Renal pelvis (tissue), 12 donors: Measurements from ENCODE around the gene PHTF2. TPM values are rescaled to one million over a fixed set of nuclear protein-coding genes. Genes with fewer than 3 reads are reported as not detected.
"Not testable (repeated sequence)": the region's sequence is repeated elsewhere in the genome, so short reads cannot be mapped to it uniquely, and the experiment has no call there.

Experiments used
- DNase-seq: peaks from one replicate; pipeline ENCODE4 v3.0.0-alpha.2; 2013
- long read RNA-seq, 16 experiments: transcript quantifications; one replicate each; lab custom pipeline, GENCODE V29; 2026
- polyA plus RNA-seq, 3 donors: library from polyadenylated mRNA; unstranded; fragments of 120-200 nt; gene quantifications; one replicate each; pipeline ENCODE4 v1.2.1, GENCODE V29; 2013; ENCODE audit not compliant: insufficient read length in 3 of 3

The PHTF2 gene
- 10 to 100 TPM; 21.9 to 29.4 (median 27.6) TPM for polyA plus RNA-seq
- long read RNA-seq, donor 1, full-length matches to known transcripts, result 3 of 3 reads
- long read RNA-seq, donor 1, partial matches to known transcripts, result 0 of 3 reads
- long read RNA-seq, donor 1, other reads (novel, unspliced or antisense), result 0 of 3 reads
- long read RNA-seq, donor 2, full-length matches to known transcripts, result 3 of 3 reads
- long read RNA-seq, donor 2, partial matches to known transcripts, result 0 of 3 reads
- long read RNA-seq, donor 2, other reads (novel, unspliced or antisense), result 0 of 3 reads
- long read RNA-seq, donor 3, full-length matches to known transcripts, result 1 of 1 reads
- long read RNA-seq, donor 3, partial matches to known transcripts, result 0 of 1 reads
- long read RNA-seq, donor 3, other reads (novel, unspliced or antisense), result 0 of 1 reads
- long read RNA-seq, donor 4, partial matches to known transcripts, result 0 of 1 reads
- long read RNA-seq, donor 4, other reads (novel, unspliced or antisense), result 0 of 1 reads
- long read RNA-seq, donor 5, full-length matches to known transcripts, result 2 of 2 reads
- long read RNA-seq, donor 5, partial matches to known transcripts, result 0 of 2 reads
- long read RNA-seq, donor 5, other reads (novel, unspliced or antisense), result 0 of 2 reads
- long read RNA-seq, donor 6, full-length matches to known transcripts, result 1 of 1 reads
- long read RNA-seq, donor 6, partial matches to known transcripts, result 0 of 1 reads
- long read RNA-seq, donor 6, other reads (novel, unspliced or antisense), result 0 of 1 reads
- long read RNA-seq, donor 7, full-length matches to known transcripts, result 3 of 3 reads
- long read RNA-seq, donor 7, partial matches to known transcripts, result 0 of 3 reads
- long read RNA-seq, donor 7, other reads (novel, unspliced or antisense), result 0 of 3 reads
- long read RNA-seq, donor 8, full-length matches to known transcripts, result 2 of 2 reads
- long read RNA-seq, donor 8, partial matches to known transcripts, result 0 of 2 reads
- long read RNA-seq, donor 8, other reads (novel, unspliced or antisense), result 0 of 2 reads
- long read RNA-seq, donor 9, full-length matches to known transcripts, result 3 of 3 reads
- long read RNA-seq, donor 9, partial matches to known transcripts, result 0 of 3 reads
- long read RNA-seq, donor 9, other reads (novel, unspliced or antisense), result 0 of 3 reads
- long read RNA-seq, donor 10, result 0 reads
- long read RNA-seq, donor 11, full-length matches to known transcripts, result 1 of 9 reads
- long read RNA-seq, donor 11, partial matches to known transcripts, result 8 of 9 reads
- long read RNA-seq, donor 11, other reads (novel, unspliced or antisense), result 0 of 9 reads
- long read RNA-seq, donor 12, full-length matches to known transcripts, result 5 of 5 reads
- long read RNA-seq, donor 12, partial matches to known transcripts, result 0 of 5 reads
- long read RNA-seq, donor 12, other reads (novel, unspliced or antisense), result 0 of 5 reads
- long read RNA-seq, donor 13, full-length matches to known transcripts, result 1 of 1 reads
- long read RNA-seq, donor 13, partial matches to known transcripts, result 0 of 1 reads
- long read RNA-seq, donor 13, other reads (novel, unspliced or antisense), result 0 of 1 reads
- long read RNA-seq, donor 14, full-length matches to known transcripts, result 4 of 4 reads
- long read RNA-seq, donor 14, partial matches to known transcripts, result 0 of 4 reads
- long read RNA-seq, donor 14, other reads (novel, unspliced or antisense), result 0 of 4 reads
- long read RNA-seq, donor 15, partial matches to known transcripts, result 0 of 2 reads
- long read RNA-seq, donor 15, other reads (novel, unspliced or antisense), result 0 of 2 reads
- long read RNA-seq, donor 16, full-length matches to known transcripts, result 3 of 3 reads
- long read RNA-seq, donor 16, partial matches to known transcripts, result 0 of 3 reads
- long read RNA-seq, donor 16, other reads (novel, unspliced or antisense), result 0 of 3 reads

GRCh38 chr7:77798394-77799077 is at the start of gene PHTF2, which contains the start of gene TMEM60:
TSS of gene PHTF2 (plus strand) at chr7:77798773.
TSS of gene TMEM60 (minus strand) at chr7:77798434. CDS start at chr7:77794373, 4,061 bp downstream.
- peak; percentile 99 for DNase-seq

GRCh38 chr7:77752016-77752415 is 46.6 kb upstream of the PHTF2 start:
- DNase-seq, result no peak

GRCh38 chr7:77753173-77753572 is 45.4 kb upstream of the PHTF2 start:
- DNase-seq, result no peak

- no peak for DNase-seq
Measured at GRCh38 chr7:77757589-77757988, 41.0 kb upstream of the PHTF2 start.

- peak; percentile 56 for DNase-seq
Measured at GRCh38 chr7:77759294-77759889, 39.2 kb upstream of the PHTF2 start.

GRCh38 chr7:77760809-77761453 is 37.6 kb upstream of the PHTF2 start:
- DNase-seq, result no peak

- DNase-seq, result no peak
Measured at GRCh38 chr7:77765481-77765880, 33.1 kb upstream of the PHTF2 start.

GRCh38 chr7:77765906-77766800 is 32.4 kb upstream of the PHTF2 start:
- DNase-seq, result peak; percentile 11

GRCh38 chr7:77766801-77767605 is 31.6 kb upstream of the PHTF2 start:
- DNase-seq, result no peak

GRCh38 chr7:77770316-77770715 is 28.3 kb upstream of the PHTF2 start:
- DNase-seq, result no peak

- DNase-seq, result no peak
Measured at GRCh38 chr7:77771901-77772300, 26.7 kb upstream of the PHTF2 start.

GRCh38 chr7:77778535-77778934 is 20.0 kb upstream of the PHTF2 start:
- no peak for DNase-seq

GRCh38 chr7:77782383-77782782 is 16.2 kb upstream of the PHTF2 start:
- DNase-seq, result no peak

- no peak for DNase-seq
Measured at GRCh38 chr7:77783111-77783510, 15.5 kb upstream of the PHTF2 start.

- DNase-seq, result no peak
Measured at GRCh38 chr7:77783545-77783944, 15.0 kb upstream of the PHTF2 start.

GRCh38 chr7:77784426-77784825 is 14.1 kb upstream of the PHTF2 start:
- DNase-seq, result not testable (repeated sequence)

- no peak for DNase-seq
Measured at GRCh38 chr7:77786018-77786417, 12.6 kb upstream of the PHTF2 start.
